ENCODE measurements around the gene ATP5F1E. TPM values are rescaled to one million over a fixed set of nuclear protein-coding genes. Genes with fewer than 3 reads are reported as not detected.

ATP5F1E gene
- total RNA-seq, 1 experiment from 2014 or later = 41.1 TPM

GRCh38 chr20:59032023-59032712 lies at the start of gene ATP5F1E (continued):
- TF ChIP-seq ZMAT4 (CRISPR knock-in tag; IDR thresholded peaks at IDR 0.05) (no peak), JAZF1 (CRISPR knock-in tag; IDR thresholded peaks at IDR 0.05) (no peak), FOXP4 (CRISPR knock-in tag; IDR thresholded peaks at IDR 0.05) (peak; percentile 29; the same call in 1 of the 2 replicates), SP1 (CRISPR knock-in tag; conservative IDR thresholded peaks at IDR 0.05) (peak; percentile 97), RORB (CRISPR knock-in tag; IDR thresholded peaks at IDR 0.05) (no peak), FOXK1 (CRISPR knock-in tag; IDR thresholded peaks at IDR 0.05) (peak; percentile 76), CREB1 (CRISPR knock-in tag; IDR thresholded peaks at IDR 0.05) (0 out of 2 replicates have a peak, but pooled peaks have one; percentile 68), ATF1 (CRISPR knock-in tag; IDR thresholded peaks at IDR 0.05) (peak; percentile 33; the same call in 1 of the 2 replicates), ZNF263 (CRISPR knock-in tag; IDR thresholded peaks at IDR 0.05; ENCODE audit: low read depth) (no peak), TEAD1 (CRISPR knock-in tag; IDR thresholded peaks at IDR 0.05) (0 out of 2 replicates have a peak, but pooled peaks have one; percentile 16), FOXP1 (CRISPR knock-in tag; IDR thresholded peaks at IDR 0.05; ENCODE audit: borderline replicate concordance) (peak; percentile 79), NFE2L1 (CRISPR knock-in tag; IDR thresholded peaks at IDR 0.05) (peak; percentile 71; the same call in 1 of the 2 replicates), MYBL2 (CRISPR knock-in tag; IDR thresholded peaks at IDR 0.05) (peak; percentile 61; the same call in 1 of the 2 replicates), USF1 (CRISPR knock-in tag; IDR thresholded peaks at IDR 0.05) (peak; percentile 62; the same call in 1 of the 2 replicates), CTCF (IDR thresholded peaks at IDR 0.05) (no peak), GRHL2 (CRISPR knock-in tag; IDR thresholded peaks at IDR 0.05; ENCODE audit: insufficient replicate concordance, severe bottlenecking) (no peak), PRRX2 (CRISPR knock-in tag; IDR thresholded peaks at IDR 0.05) (no peak), IRF1 (CRISPR knock-in tag; IDR thresholded peaks at IDR 0.05) (0 out of 2 replicates have a peak, but pooled peaks have one; percentile 47), TCF7 (CRISPR knock-in tag; IDR thresholded peaks at IDR 0.05; ENCODE audit: low read depth) (peak; percentile 66; the same call in 1 of the 2 replicates), HMGXB4 (CRISPR knock-in tag; IDR thresholded peaks at IDR 0.05) (peak; percentile 71; the same call in 1 of the 2 replicates), ARID4B (CRISPR knock-in tag; IDR thresholded peaks at IDR 0.05; ENCODE audit: borderline replicate concordance) (no peak; the same call in 1 of the 2 replicates), CBFB (CRISPR knock-in tag; IDR thresholded peaks at IDR 0.05; ENCODE audit: low read depth) (no peak), JUN (CRISPR knock-in tag; IDR thresholded peaks at IDR 0.05) (no peak; the same call in 1 of the 2 replicates), E2F1 (CRISPR knock-in tag; IDR thresholded peaks at IDR 0.05) (0 out of 2 replicates have a peak, but pooled peaks have one; percentile 32)
